Thyroid gland (tissue), 4 donors: ENCODE results near the gene CLEC12A.

Experiments used
- POLR2A ChIP-seq, 2 donors: fragments of 450-650 bp; IDR thresholded peaks; one replicate each; pipeline ENCODE4 v1.6.1; 2017; ENCODE audit warnings: antibody characterized with exemption in 2 of 2, mild to moderate bottlenecking in 2 of 2, moderate library complexity in 1 of 2
- TF ChIP-seq, protein P1 (sequence below), 6 experiments: fragments of 200-600 bp in 3 of 6; fragments of 450-650 bp in 3 of 6; sonication (generic) in 3 of 6; IDR thresholded peaks; one replicate each; pipeline ENCODE4 v1.5.1; 2016 to 2019; ENCODE audit warnings: antibody characterized with exemption in 6 of 6, mild to moderate bottlenecking in 2 of 6, inconsistent platforms in 1 of 6, moderate library complexity in 1 of 6

DNA sequence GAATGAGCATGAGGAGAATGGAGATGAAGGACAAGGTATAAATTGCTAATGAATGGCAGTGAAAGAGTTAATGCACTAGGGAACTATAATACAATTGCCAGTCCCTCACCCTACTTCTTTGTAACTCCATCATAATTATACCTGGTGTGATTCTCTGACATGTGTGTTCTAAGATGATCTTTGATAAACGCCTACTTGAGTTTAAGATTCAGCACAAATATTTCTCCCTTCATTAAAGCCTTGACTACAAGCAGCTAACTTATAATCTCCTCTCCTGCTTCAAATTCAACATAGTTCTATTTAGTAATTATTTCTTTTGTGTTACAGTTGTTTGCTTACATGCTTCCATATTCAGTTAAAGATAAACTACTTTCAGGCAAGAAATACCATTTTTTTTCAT, 29.4 kb upstream of the CLEC12A start:
- TF ChIP-seq, protein P1, sequence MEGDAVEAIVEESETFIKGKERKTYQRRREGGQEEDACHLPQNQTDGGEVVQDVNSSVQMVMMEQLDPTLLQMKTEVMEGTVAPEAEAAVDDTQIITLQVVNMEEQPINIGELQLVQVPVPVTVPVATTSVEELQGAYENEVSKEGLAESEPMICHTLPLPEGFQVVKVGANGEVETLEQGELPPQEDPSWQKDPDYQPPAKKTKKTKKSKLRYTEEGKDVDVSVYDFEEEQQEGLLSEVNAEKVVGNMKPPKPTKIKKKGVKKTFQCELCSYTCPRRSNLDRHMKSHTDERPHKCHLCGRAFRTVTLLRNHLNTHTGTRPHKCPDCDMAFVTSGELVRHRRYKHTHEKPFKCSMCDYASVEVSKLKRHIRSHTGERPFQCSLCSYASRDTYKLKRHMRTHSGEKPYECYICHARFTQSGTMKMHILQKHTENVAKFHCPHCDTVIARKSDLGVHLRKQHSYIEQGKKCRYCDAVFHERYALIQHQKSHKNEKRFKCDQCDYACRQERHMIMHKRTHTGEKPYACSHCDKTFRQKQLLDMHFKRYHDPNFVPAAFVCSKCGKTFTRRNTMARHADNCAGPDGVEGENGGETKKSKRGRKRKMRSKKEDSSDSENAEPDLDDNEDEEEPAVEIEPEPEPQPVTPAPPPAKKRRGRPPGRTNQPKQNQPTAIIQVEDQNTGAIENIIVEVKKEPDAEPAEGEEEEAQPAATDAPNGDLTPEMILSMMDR (IDR thresholded peaks at IDR 0.05), result no peak
- TF ChIP-seq POLR2A (IDR thresholded peaks at IDR 0.05), result no peak
